HG03159 (cell line): ENCODE data around the gene ELMO1.

ENCODE experiments used
- ATAC-seq: cut with Tn5 transposase; IDR thresholded peaks from one replicate; pipeline ENCODE4 v1.9.1; 2021; ENCODE audit warnings: mild to moderate bottlenecking, moderate library complexity; ENCODE audit not compliant: unreplicated experiment

ELMO1 gene

DNA sequence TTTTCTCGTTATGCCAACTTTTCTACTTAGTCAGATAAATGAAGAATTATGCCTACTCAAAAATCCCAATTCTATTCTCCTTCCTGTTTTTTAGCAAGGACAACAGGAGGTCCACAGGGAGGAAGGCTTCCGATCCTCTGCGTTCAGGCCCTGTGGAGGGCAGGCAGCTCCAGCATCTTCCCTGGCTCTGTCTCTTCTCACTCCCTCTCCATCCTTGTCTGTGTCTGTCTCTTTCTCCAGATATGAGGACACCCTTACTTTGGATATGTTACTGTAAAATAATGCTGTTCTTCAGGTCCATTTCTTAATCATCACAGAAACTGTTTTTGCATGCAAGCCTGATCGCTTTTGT lies 166.6 kb downstream of the ELMO1 start:
- ATAC-seq = no peak

DNA sequence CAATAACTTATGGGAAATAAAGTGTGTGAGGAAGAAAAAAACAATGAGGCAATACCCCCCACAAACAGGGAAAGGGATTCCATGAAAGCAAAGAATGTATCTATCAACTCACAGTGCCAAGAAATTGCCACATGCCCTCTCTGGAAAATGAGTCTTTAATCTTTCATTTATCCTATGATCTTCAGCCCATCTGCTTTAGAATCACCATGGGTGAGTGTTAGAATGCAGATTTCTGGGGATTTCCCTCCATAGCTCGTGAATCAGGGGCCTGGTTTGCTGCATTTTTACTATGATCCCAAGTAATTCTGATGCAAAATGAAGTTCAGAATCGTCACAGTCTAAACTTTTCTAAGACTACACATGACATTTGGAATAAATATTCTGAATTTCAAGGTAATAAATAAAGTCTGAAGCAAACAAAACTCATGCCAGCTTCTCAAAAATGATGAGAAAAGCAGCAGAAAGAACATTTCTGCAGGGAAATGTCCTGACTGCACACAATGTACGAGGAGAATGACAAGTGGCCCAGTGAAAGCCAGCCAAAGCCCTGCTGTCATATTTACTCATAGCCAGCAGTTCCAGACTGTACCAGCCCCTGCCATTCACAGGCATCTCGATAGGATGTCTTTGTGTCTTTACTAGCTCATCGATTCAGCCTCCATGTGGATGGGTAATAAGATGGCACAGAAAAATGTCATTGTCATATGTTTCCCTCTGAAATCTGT lies 167.1 kb downstream of the ELMO1 start:
- no peak for ATAC-seq

DNA sequence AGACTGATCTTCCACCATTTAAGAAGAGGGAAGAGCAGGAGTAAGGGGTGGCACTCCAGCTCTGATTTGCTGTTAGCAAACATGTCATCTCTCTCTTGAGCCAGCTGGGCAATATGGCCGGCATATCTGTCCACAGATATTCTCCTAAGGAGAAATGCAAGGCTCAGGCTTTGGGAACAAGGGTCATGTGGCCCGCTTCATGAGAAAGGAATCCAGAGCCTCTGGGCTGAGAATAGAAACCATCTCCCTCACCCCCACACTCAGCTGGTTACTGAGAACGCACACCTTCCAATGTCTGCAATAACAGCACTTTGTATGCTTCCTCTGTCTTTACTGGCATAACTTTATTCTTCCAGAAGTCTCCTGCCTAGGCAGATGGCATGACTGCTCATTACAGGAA lies 171.2 kb downstream of the ELMO1 start:
- ATAC-seq = no peak

DNA sequence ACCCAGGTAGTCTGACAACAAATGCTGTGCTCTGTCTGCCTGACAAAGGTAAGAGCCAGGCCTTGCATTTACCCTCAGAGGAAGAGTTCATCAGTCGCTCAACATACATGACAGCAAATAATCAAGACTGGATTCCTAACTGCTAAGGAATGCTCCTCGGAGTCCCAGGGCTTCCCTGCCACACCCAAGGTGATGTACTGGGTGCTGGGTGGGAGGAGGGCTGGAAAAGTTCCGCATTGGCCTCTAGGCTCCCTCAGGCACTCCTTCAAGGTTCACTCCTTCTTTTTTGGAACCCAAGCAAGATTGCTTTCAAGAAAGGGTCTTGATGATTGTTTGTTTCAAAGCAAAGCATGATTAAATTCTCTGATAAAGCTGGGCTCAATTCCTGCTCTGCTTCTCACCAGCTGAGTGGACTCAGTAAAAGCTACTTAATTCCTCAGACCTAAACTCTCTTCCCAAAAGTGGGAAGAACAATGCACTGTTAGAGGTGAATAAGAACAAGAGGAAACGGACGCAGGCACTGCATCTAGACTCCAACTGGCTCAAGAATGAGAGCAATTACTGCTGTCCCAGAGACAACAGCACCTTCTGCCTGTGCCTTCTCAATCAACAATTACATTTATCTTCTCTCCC lies 173.5 kb downstream of the ELMO1 start:
- no peak for ATAC-seq

DNA sequence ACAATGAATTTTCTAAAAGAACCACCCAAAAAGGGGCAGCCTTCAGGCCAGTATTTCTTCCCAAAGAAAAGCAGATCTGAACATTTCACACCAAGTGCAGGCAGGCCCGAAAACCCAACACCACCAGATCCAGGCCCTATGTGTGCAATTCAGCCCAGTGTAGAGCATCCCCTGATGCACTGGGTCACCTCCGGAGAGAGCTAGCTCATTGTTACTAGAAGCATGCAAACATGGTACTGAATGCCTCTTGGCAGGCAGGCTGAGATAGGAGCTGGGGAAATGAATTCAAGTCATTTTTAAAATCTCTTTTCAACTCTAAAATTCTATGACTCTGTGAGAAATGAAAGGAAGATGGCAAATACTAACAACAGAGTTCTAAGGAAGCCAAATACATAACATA lies 174.8 kb downstream of the ELMO1 start:
- no peak for ATAC-seq

DNA sequence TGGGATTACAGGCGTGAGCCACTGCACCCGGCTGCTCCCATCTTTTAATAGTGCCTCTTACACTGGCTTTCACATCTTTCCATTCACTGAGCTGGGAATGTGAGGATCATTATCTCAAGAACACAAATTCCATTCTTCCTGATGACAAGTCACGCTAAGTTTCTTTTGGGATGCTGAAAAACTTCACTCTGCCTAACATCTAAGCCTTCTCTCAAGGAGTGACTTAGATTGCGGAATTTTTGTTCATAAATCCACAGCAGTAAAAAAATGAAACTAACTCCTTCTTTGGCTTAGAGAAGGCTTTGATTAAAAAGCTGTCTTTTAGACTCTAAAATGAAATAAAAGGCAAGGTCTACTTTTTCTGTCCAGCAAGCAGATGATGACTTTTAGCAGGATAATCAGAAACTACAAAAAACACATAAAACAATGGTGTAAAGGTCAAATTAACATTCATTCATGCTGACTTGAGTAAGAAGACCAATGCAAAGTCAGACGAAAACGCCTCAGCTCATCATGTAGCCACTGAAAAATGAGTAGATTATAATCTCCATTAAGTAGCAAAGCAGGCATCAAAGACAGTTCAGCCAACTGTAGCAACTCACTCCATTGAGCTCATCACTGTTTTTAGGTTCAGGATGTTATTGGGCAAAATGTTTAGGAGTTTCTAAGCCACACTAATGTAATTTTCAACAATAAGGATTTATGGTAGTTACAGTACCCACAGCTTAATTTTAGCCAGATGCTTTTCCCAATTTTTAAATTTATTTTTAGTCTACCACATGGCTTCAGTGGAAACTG lies 178.8 kb downstream of the ELMO1 start:
- no peak for ATAC-seq

DNA sequence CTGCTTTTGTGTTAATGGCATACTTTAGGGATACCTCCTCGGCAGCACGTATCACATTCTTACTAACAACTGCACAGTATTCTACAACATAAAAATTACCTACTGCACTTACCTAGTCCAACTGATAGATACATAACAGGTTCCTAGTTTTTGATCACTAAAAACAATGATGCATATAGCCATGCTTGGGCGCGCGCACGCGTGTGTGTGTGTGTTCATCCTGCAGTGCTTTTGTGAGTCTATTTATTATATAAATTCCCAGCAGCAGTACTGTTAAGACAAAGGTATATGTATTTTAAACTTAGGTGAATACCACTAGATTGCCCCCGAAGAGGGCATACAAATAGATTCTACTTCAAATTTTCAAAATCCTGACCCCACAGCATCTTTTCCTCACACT lies 181.4 kb downstream of the ELMO1 start:
- no peak for ATAC-seq

DNA sequence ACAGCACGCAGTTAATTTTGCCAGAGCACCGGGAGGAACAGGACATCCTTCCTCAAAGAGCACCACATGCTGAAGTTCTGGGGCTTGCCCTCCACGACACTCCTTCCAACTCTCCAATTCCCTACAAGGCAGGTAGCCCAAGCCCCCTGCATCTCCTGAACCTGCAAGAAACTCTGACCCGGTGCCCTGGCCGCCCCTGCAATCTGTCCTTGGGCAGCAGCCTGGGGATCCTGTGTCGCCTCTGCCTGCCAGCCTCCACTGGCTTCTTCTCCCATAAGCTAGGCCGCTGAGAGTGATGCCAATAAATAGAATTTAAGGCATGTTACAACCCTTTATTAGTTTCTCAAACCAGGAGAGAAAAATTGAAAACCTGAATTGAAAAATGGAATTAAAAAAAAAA lies 182.8 kb downstream of the ELMO1 start:
- no peak for ATAC-seq

DNA sequence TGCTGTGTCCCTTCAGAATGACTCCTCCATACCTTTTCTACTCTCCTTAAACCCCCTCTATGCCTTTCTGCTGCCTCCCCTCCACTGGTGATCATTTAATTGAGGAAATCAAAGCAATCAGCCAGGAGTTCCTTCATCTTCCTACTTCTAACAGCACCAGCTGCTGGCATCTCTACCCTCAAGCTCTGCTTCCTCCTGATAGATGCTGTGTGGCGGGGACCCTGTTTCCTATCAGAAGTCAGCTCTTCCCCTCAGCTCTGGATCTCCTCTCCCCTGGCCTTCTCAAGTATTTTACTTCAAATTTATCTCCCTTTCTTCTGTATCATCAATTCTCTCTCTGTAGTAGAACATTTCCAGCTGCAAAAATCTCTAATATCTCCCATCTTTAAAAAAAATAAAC lies 183.7 kb downstream of the ELMO1 start:
- no peak for ATAC-seq

DNA sequence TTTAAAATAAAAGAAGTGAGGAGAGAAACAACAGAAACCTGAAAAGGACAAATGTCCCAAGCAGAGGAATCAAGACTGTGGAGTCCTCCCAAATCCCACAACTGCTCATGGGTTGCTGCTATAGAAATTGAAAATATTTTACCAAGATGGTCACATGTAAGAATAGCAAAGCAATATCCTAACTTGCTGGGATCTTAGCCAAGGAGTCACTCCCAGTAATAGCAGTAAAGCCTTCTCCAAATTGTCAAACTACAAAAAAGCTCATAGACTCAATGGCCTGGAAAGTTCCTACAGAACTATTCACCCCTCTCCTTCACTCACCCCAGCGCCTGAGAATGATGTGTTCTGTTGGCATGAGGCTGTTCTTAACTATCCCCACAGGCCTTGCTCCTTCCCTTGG lies 186.5 kb downstream of the ELMO1 start:
- ATAC-seq = no peak

DNA sequence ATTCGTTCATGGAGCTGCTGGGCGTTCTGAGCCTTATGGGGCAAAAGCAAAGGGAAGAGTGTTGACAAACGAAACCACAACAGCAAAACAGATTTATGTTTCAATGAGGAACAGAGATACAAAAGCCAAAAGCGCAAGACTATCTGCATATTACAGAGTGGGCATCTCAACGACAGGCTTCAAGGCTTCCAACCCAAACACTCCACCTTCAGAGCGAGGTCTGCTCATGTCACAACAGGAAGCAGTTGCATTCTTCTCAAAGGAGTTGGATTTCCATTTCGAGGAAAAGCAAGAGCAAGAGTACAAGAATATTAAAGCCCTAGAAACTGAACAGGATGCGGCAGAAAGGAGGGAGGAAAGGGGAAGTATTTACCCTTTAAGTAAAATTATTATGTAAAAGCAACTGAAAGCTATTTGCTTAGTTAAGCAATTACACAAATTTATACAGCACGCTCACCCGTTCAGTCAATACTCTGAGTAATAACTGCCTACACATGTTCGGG lies 189.3 kb downstream of the ELMO1 start:
- no peak for ATAC-seq

DNA sequence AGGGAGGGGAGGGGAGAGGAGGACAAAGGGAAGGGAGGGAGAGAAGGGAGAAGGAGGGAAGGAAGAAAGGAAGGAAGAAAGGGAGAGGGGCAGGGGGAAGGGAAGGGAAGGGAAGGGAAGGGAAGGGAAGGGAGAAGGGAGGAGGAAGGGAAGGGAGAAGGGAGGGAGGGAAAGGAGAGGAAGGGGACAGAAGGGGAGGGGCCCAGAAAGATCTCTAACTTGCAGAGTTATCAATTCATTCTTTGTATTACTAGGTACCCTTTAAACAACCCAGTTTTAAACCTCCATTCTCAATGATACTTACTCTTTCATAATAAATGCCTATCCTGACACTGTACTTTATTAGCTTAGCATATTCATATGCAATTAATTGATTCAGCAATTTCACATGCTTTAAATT lies 192.0 kb downstream of the ELMO1 start:
- ATAC-seq = no peak

DNA sequence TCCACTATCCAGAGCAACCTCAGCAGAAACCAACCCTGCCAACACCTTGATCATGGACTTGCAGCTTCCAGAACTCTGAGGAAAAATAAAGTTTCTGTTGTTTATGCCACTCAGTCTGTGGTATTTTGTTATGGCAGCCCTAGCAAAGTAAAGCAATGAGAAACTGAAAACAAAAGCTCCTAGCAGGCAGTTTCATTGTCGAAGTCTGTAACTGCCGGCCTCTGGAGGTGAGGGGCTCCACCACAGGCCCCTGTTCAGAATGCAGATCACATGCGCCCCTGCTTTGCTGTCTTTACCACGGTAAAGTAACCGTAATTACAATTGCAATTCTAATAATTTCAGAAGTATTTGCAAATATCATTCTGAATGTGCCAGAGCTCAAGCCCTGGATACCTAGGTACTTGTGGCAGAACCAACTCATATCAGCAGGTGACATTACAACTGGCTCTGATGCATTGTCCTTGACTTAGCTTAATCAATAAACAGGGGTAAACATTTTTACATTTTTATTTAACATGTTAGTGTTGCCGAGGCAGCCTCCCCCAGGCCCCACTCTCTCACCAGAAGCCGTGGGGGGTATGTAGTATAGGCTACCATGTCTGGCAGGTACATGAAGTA lies 193.2 kb downstream of the ELMO1 start:
- ATAC-seq = no peak

DNA sequence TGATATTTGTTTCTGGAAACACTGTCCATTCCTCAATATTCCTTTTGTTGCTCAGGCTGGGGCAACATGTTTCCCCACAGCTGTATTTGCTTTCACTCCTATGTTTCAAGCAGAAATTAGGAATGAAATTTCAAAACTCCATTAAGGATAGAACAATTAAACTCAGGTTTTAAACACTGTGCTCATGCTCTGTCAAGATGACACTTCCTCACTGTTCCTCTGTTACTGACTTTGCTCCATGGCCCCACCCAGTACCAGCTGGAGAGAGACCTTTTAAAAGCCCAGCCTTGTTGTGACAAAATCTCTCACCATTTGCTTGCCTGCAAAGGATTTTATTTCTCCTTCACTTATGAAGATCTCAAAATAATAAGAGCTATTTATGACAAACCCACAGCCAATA lies 197.4 kb downstream of the ELMO1 start:
- ATAC-seq = no peak

DNA sequence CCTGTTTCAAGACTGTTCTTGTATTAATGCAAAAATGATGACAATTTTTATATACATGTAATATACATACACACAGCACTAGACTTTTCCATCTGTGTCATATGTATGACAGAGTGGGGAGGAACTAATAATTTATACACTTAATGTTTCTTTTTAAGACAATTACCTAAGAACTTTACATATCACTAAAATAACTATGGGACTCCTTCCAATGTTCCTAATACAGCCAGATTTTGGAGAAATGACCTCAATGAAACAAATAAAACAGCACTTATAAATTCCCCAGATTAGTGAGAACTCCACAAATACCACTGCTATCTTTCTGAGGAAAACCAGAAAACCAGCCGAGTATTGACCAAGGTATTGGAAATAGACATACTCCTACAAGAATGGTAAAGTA lies 199.4 kb downstream of the ELMO1 start:
- no peak for ATAC-seq

DNA sequence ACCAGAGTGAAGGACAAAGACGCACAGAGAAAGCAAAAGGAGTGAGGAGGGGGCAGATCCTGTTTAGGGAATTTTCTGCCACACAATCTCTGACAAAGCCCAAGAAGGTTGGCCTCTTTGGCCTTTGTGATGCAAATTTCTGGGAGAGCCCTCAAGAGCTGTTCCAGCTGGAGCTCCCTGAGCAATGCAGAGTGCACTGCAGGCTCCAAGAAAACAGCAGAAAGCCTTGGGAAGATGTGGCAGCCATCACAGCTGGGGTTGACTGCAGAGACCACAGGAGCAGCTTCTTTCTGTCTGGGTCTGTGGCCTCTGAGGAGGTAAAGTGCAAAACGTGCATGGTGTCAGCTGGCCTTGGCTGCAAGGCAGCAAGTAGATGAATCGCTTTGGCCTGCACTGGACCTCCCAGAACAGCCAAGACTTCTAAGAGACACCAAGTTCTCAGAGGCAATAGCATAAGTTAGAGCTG lies 200.2 kb downstream of the ELMO1 start:
- ATAC-seq = no peak

DNA sequence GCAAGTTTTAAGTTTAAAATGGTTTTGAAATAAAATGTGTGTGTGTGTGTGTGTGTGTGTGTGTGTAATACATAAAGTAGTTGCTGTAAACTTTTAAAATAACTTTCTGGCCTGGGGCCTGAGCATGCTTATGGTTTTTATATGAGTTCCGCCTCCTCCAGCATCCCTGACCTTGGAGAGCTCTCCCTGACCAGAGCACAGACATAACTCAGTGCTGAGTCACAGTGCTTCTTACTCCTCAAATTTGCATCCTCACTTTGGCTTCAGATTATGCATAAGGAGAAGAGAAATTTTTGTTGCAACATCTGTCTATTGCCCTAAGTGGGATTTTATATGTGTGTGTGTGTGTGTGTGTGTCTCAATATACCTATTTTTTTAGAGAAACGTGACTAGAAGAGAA lies 200.8 kb downstream of the ELMO1 start:
- ATAC-seq = no peak

DNA sequence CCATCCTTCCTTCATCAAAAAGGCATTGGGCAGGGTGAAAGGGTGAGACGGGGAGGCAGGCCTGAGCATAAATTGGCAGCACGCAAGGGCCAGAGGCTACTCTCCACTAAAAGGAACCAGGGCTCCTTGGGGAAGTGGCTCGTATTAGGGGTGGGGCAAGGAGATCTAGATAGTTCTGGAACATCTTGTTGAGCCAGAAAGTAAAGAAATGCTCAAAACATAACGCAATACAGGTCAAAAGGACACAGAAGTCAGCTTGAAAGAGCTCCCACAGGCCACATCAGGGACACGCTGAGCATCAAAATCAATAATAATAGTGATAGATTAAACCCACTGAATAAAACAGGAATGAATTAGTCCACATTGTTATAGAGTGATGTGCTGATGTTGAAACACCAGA lies 203.1 kb downstream of the ELMO1 start:
- no peak for ATAC-seq

DNA sequence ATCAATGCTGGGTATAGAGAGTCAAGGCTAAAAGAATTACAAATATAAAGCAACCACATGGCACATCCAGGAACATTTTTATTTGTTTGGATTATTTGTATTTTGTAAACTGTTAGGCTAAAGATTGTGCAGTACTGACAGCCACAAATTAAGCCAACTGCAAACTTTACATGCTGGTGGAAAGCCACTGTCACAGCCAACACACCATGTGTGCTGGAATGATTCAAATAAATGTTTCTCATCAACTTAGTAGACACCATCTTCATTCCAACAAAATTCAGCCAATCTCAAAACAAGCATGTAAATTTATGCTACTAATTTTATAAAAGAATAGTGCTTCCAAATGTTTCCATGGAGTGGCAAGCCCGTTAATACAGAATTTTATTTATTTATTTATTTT lies 211.8 kb downstream of the ELMO1 start:
- no peak for ATAC-seq

DNA sequence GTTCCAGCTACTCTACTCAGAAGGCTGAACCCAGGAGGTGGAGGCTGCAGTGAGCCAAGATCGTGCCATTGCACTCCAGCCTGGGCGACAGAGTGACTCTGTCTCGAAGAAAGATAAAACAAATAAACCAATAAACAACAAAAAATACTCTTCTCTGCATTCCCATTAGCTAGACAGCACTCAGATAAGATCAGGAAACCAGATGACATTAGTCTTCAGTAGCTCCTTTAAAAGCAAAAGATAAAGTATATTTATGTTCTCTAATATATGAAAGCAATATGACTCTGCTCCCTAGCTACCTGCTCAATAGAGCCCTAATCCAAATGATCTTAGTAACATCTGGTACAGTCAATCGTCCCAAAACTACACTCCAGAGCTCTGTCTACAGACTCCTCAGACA lies 212.9 kb downstream of the ELMO1 start:
- no peak for ATAC-seq

DNA sequence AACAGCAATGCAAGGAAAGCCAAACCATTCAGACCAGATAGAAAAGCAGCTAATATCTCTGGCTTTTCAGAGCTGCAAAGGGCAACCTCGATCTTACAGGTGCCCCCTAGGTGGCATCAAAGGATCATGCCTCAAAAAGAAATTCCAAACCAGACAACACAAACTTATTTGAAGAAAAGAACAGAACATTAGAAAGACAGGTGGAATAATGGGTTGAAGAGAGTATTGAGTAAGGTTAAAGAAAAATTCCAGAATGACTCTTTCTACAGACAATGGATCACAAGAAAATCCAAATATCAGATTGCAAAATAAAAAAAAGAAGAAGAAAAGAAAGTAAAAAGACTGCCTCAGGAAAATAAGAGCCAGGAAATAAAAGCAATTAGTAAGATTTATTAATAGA lies 213.7 kb downstream of the ELMO1 start:
- ATAC-seq = no peak

DNA sequence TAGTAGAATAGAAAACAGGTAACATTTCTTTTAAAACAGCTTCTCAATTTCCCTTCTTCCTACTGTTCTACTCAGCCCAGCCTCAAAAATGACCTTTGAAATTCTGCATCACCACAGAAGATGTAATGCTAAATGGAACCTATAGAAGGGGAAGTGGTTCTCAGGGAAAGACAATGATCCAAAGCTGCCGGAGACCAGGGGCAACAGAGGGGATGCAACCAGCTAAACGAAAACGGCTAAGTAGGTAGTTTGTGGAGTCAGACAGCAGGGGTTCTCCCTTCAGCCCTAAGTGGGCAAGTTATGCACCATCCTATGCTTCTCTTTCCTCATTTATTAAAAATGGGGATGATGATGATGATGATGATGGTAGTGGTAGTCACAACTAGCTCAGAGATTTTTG lies 214.3 kb downstream of the ELMO1 start:
- no peak for ATAC-seq
